ENCODE measurements around the gene TSPAN7.

TSPAN7 gene

DNA sequence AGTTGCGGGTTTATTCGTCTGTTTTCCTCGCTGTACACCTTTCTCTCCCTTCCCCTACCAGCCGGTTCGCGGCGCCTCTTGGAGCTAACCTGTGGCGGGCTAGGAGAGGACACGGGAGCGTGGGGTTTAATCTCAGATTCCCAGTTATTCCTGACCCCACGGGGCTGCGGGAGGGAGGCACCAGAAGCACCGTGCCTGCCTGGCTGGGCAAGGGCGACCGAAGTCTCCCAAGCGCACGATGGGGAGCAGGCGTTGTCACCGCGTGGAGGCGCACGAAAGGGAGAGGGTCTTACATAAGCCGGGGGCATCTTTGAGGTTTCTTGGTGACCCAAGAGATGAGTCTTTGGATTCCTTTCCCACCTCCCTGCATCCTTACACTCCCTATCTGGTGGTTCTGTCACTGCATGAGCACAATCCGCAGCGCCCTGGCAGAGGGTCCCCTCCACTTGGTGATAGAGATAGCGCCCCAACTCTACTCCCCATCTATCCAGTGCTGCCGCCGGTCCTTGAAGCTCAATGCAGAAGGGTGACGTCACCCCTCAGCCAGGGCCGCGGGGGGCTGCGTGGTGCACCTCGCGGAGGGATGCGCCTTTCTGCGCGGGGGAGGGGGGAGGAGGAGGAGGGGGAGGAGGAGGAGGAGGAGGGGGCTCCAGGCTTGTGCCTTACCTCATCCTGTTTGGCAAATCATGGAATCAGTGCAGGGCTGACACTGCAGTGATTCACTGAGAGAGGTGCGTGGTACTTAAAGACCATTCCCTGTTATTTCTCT, 793 bp downstream of the TSPAN7 start:
- H3K9me2 ChIP-seq (replicated peaks; ENCODE audit: low read depth, low read length), result no peaks in the 10 kb centered on the region
- peaks cover 11% of the 10 kb centered on the region for H3K4me1 ChIP-seq (ENCODE audit: insufficient read depth, low read length, poor library complexity, severe bottlenecking)
- TF ChIP-seq, protein P1, sequence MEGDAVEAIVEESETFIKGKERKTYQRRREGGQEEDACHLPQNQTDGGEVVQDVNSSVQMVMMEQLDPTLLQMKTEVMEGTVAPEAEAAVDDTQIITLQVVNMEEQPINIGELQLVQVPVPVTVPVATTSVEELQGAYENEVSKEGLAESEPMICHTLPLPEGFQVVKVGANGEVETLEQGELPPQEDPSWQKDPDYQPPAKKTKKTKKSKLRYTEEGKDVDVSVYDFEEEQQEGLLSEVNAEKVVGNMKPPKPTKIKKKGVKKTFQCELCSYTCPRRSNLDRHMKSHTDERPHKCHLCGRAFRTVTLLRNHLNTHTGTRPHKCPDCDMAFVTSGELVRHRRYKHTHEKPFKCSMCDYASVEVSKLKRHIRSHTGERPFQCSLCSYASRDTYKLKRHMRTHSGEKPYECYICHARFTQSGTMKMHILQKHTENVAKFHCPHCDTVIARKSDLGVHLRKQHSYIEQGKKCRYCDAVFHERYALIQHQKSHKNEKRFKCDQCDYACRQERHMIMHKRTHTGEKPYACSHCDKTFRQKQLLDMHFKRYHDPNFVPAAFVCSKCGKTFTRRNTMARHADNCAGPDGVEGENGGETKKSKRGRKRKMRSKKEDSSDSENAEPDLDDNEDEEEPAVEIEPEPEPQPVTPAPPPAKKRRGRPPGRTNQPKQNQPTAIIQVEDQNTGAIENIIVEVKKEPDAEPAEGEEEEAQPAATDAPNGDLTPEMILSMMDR (conservative IDR thresholded peaks at IDR 0.05; ENCODE audit: low read length), result peak; percentile 37; the same call in 1 of the 2 replicates
- TF ChIP-seq EZH2phosphoT487 (IDR thresholded peaks at IDR 0.05; ENCODE audit: borderline replicate concordance), result no peak
- 0 out of 2 replicates have a peak, but pooled peaks cover 10% of the 10 kb centered on the region for H3K36me3 ChIP-seq (ENCODE audit: insufficient read depth, low read length)
- no peaks in the 10 kb centered on the region for H3K9me3 ChIP-seq (ENCODE audit: insufficient read depth, low read depth, low read length)
- H4K20me1 ChIP-seq (ENCODE audit: insufficient read depth, low read length, poor library complexity, severe bottlenecking), result peaks cover 42% of the 10 kb centered on the region
- H3K9ac ChIP-seq (ENCODE audit: low read depth, low read length, poor library complexity, severe bottlenecking), result peak overlapping the region; percentile 97
- H3K27me3 ChIP-seq (ENCODE audit: insufficient read depth, low read length, poor library complexity, severe bottlenecking), result no peaks in the 10 kb centered on the region
- H2AFZ ChIP-seq (ENCODE audit: low read length), result peak overlapping the region; percentile 49; the same call in 1 of the 2 replicates
- peak overlapping the region; percentile 88 for H3K4me2 ChIP-seq (ENCODE audit: low read depth, low read length, poor library complexity, severe bottlenecking)
- no peaks in the 10 kb centered on the region for H3F3A ChIP-seq (ENCODE audit: low read depth)
- peak overlapping the region; percentile 96 for H3K4me3 ChIP-seq (ENCODE audit: low read length, poor library complexity, severe bottlenecking)
- H3K79me2 ChIP-seq (ENCODE audit: insufficient read depth, low read length), result peaks cover 66% of the 10 kb centered on the region

DNA sequence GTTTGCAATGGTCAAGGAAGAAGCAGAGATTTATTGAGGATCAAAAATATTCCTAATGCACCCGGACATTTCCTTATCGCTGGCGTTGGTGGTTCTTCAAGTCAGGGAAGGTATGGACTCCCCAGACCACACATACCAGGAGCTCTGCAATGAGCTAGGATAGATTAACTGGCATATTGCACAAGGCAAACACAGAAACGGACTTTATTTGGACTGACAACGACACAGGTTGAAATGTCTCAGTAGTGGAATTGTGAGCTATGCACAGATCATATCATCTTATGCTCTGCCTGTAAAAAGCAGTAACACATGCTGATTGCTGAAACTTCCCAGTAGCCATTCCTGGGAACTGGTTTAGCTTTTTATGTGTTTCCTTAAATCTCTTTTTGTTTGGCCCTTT, 1.7 kb downstream of the TSPAN7 start:
- H3K4me3 ChIP-seq (ENCODE audit: low read length, poor library complexity, severe bottlenecking), result peak overlapping the region; percentile 96
- H3K4me2 ChIP-seq (ENCODE audit: low read depth, low read length, poor library complexity, severe bottlenecking), result peak overlapping the region; percentile 88
- peaks cover 74% of the 10 kb centered on the region for H3K79me2 ChIP-seq (ENCODE audit: insufficient read depth, low read length)

DNA sequence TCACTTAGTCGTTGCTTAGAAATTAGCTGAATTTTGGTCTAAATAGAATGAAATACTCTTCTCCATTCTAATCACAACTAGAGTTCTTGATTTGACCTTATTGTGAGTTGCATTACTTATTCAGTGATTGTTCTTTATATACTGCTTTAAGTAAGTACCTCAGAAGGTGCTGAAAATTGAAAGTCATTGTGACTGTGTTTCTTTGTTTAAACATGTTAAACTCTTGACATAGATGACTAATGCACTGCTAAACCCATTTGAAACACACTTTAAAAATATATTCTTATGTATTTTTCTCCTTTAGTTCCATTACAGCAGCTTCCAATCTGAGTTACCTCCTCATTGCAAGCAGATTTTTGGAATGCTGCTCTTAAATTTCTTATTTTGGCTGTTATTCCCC, 9.1 kb downstream of the TSPAN7 start:
- Histone ChIP-seq H3K27me3 (ENCODE audit: insufficient read depth, low read length, poor library complexity, severe bottlenecking) (no peaks in the 10 kb centered on the region), H3K4me1 (ENCODE audit: insufficient read depth, low read length, poor library complexity, severe bottlenecking) (peaks cover 51% of the 10 kb centered on the region), H3K79me2 (ENCODE audit: insufficient read depth, low read length) (peaks cover 100% of the 10 kb centered on the region), H3K9ac (ENCODE audit: low read depth, low read length, poor library complexity, severe bottlenecking) (peak overlapping the region; percentile 67), H3K4me3 (ENCODE audit: low read length, poor library complexity, severe bottlenecking) (peak overlapping the region; percentile 96), H3F3A (ENCODE audit: low read depth) (no peaks in the 10 kb centered on the region), H4K20me1 (ENCODE audit: insufficient read depth, low read length, poor library complexity, severe bottlenecking) (peaks cover 77% of the 10 kb centered on the region), H3K36me3 (ENCODE audit: insufficient read depth, low read length) (peaks cover 18% of the 10 kb centered on the region; the same call in 1 of the 2 replicates), H3K4me2 (ENCODE audit: low read depth, low read length, poor library complexity, severe bottlenecking) (peak overlapping the region; percentile 88), H3K9me3 (ENCODE audit: insufficient read depth, low read depth, low read length) (no peaks in the 10 kb centered on the region), H2AFZ (ENCODE audit: low read length) (no peak overlapping the region), H3K9me2 (replicated peaks; ENCODE audit: low read depth, low read length) (no peaks in the 10 kb centered on the region)
- no peak for TF ChIP-seq EZH2phosphoT487 (IDR thresholded peaks at IDR 0.05; ENCODE audit: borderline replicate concordance)
- TF ChIP-seq, protein P1 (conservative IDR thresholded peaks at IDR 0.05; ENCODE audit: low read length), result no peak

More for the DNA sequence above, 1.7 kb downstream of the TSPAN7 start:
- peaks cover 14% of the 10 kb centered on the region for H3K4me1 ChIP-seq (ENCODE audit: insufficient read depth, low read length, poor library complexity, severe bottlenecking)
- peak overlapping the region; percentile 97 for H3K9ac ChIP-seq (ENCODE audit: low read depth, low read length, poor library complexity, severe bottlenecking)
- H3K9me3 ChIP-seq (ENCODE audit: insufficient read depth, low read depth, low read length), result no peaks in the 10 kb centered on the region
- no peaks in the 10 kb centered on the region for H3F3A ChIP-seq (ENCODE audit: low read depth)
- H2AFZ ChIP-seq (ENCODE audit: low read length), result no peak overlapping the region
- TF ChIP-seq, protein P1 (conservative IDR thresholded peaks at IDR 0.05; ENCODE audit: low read length), result no peak
- no peak for TF ChIP-seq EZH2phosphoT487 (IDR thresholded peaks at IDR 0.05; ENCODE audit: borderline replicate concordance)
- peaks cover 47% of the 10 kb centered on the region for H4K20me1 ChIP-seq (ENCODE audit: insufficient read depth, low read length, poor library complexity, severe bottlenecking)
- H3K27me3 ChIP-seq (ENCODE audit: insufficient read depth, low read length, poor library complexity, severe bottlenecking), result no peaks in the 10 kb centered on the region
- H3K9me2 ChIP-seq (replicated peaks; ENCODE audit: low read depth, low read length), result no peaks in the 10 kb centered on the region
- H3K36me3 ChIP-seq (ENCODE audit: insufficient read depth, low read length), result 0 out of 2 replicates have a peak, but pooled peaks cover 10% of the 10 kb centered on the region
